8988T (cell line): ENCODE results near the gene TSPOAP1.

Experiments
- DNase-seq: peaks from one replicate; pipeline ENCODE4 v3.0.0; 2011

TSPOAP1 gene, protein sequence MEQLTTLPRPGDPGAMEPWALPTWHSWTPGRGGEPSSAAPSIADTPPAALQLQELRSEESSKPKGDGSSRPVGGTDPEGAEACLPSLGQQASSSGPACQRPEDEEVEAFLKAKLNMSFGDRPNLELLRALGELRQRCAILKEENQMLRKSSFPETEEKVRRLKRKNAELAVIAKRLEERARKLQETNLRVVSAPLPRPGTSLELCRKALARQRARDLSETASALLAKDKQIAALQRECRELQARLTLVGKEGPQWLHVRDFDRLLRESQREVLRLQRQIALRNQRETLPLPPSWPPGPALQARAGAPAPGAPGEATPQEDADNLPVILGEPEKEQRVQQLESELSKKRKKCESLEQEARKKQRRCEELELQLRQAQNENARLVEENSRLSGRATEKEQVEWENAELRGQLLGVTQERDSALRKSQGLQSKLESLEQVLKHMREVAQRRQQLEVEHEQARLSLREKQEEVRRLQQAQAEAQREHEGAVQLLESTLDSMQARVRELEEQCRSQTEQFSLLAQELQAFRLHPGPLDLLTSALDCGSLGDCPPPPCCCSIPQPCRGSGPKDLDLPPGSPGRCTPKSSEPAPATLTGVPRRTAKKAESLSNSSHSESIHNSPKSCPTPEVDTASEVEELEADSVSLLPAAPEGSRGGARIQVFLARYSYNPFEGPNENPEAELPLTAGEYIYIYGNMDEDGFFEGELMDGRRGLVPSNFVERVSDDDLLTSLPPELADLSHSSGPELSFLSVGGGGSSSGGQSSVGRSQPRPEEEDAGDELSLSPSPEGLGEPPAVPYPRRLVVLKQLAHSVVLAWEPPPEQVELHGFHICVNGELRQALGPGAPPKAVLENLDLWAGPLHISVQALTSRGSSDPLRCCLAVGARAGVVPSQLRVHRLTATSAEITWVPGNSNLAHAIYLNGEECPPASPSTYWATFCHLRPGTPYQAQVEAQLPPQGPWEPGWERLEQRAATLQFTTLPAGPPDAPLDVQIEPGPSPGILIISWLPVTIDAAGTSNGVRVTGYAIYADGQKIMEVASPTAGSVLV (N-terminal part only)

DNA sequence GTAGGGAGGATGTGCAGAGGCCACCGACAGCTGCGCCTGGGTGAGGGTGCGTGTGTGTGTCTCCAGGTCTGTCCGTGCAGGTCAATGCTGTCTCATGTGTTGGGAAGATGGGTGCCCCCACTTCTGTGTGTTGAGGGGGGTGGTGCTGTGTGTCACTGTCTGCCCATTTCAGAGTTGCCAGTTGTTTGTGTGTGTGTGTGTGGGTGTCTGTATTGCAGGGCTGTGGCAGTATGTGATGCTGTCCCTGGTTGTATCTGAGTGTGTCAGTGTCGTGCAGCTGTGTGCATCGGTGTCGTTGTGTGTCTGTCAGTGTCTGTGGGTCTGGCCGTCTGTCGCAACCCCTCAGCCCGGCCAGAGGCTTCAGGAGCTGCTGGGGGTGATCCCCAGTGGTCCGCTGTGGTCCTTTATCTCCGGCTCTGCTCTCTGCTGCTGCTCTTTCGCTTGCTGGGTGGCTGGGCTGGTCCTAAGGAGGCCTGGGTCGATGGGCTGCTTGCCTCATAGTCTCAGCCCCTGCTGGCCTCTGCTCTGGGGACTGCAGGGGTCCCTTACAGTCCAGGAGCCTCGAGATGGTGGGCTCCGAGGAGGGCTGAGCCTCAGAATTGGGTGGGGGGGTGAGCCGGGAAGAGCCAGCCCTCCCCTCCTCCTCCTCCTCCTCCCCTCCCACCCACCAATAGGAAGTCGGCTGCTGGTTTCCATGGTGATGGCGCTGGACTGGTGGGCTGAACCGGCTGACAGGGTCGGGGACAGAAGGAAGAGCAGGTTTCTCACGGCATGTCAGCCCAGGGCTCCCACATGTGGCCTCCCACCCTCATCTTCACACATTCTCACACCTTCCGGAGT, at the start of gene TSPOAP1:
TSS of gene TSPOAP1 (minus strand) at position 601 of the 840 bp plus-strand sequence. CDS start 875 bp downstream, outside the sequence.
- DNase-seq, result peak; percentile 21

GRCh38 chr17:58377661-58378060, 49.1 kb upstream of the TSPOAP1 start:
- DNase-seq, result no peak

GRCh38 chr17:58377093-58377601, 48.6 kb upstream of the TSPOAP1 start:
- DNase-seq, result no peak

DNA sequence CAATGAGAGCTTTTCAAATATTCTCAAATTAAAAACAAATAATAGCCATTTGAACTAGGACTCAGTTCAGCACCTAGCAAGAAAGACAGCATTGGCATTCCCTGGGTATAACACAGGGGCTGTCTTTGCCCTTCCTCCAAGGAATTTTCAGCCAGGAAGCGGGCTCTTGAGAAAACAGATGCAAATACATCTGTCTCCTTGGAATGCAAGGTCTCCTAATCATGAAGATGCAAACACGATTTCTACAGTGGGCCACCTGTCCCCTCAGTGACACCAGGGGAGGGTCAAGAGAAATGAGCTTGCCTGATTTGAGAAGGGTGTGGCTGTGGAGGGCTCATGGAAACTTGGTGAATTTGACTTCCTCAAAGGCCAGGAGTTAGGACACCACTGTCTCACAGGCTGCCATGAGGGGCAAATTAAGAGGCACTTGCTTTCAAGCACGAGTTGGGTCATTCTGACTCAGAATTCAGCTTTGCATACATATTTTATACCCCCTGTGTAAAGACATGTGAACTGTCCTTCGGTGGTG, 47.9 kb upstream of the TSPOAP1 start:
- no peak for DNase-seq

GRCh38 chr17:58375811-58376210, 47.2 kb upstream of the TSPOAP1 start:
- no peak for DNase-seq

DNA sequence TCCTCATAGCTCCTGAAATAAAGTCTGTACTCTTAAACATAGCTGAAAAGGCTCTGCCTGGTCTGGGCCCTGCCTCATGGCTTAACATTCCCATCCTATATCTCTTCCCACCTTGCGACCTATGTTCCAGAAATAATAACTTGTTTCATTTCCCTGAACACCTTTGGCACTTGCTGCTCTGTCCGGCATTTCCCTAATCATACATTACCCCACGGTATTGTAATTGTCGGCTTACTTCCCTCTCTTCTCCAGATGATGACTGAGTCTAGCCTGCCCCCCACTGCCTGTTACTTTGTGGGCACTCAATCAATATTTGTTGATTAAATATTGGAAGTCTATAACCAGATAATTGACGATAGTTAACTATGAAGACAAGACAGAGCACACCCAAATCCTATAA, 46.7 kb upstream of the TSPOAP1 start:
- no peak for DNase-seq

DNA sequence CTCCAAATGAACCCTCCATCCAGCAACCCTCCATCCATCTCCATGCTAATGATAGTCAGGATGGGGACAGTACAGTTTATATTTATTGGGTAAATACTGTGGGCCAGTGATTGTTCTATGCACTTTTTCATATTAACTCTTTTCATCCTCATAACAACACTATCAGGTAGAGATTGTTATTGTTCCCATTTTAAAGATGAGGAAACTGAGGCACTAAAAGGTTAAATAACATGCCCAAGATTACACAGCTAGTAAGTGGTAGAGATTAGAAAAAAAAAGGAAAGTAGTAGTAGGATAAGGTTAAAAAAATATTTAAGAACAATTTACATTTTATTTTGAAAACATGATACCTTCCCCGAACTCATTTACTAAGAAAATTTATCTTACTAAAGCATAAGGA, 45.3 kb upstream of the TSPOAP1 start:
- no peak for DNase-seq

GRCh38 chr17:58373003-58373402, 44.4 kb upstream of the TSPOAP1 start:
- no peak for DNase-seq

- DNase-seq, result no peak
Measured at GRCh38 chr17:58371300-58371950, 42.8 kb upstream of the TSPOAP1 start.

- no peak for DNase-seq
Measured at GRCh38 chr17:58370716-58371115, 42.1 kb upstream of the TSPOAP1 start.

DNA sequence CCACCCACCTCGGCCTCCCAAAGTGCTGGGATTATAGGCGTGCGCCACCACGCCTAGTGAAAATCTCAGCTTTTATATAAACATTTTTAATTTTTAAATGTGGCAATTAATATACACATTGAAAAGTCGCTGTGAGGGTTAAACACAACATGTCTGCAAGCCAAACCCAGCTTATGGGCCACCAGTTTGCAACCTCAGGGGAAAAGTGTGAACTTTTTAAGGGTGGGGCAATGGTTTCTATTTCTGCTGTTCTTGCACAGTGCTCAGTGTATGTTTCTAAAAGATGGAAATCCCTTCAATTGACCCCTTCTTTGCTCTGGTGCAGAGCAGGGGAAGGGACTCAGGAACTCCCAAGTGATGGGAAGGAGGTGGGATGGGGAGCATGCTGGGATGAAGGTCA, 41.7 kb upstream of the TSPOAP1 start:
- no peak for DNase-seq

- no peak for DNase-seq
Measured at GRCh38 chr17:58369214-58370031, 40.8 kb upstream of the TSPOAP1 start.

DNA sequence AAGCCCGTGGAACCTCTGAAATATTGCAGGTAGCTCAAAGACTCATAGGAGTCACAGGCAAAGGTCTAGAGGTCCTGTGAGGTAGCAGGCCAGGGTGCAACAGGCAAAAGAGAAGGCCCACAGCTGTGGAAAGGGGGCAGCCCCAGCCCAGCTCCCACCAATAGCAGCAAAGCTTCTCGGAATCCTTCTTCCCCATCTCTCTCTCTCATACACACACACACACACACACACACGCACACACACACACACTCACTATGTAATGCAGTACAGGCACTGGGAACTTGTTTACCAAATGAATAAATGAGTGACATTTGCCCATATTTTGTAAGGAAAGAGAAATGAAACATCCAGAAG, 40.2 kb upstream of the TSPOAP1 start:
- no peak for DNase-seq

GRCh38 chr17:58367461-58367860, 38.9 kb upstream of the TSPOAP1 start:
- DNase-seq, result no peak

- no peak for DNase-seq
Measured at GRCh38 chr17:58365980-58366595, 37.5 kb upstream of the TSPOAP1 start.

GRCh38 chr17:58365185-58365979, 36.8 kb upstream of the TSPOAP1 start:
- DNase-seq, result no peak

- DNase-seq, result no peak
Measured at GRCh38 chr17:58364270-58364942, 35.8 kb upstream of the TSPOAP1 start.

GRCh38 chr17:58363457-58364185, 35.0 kb upstream of the TSPOAP1 start:
- no peak for DNase-seq
